ENCODE measurements around the gene ABCB9.
"Not testable (repeated sequence)": the region's sequence is repeated elsewhere in the genome, so short reads cannot be mapped to it uniquely, and the experiment has no call there.

The ABCB9 gene

GRCh38 chr12:122961531-122962329 lies 4.5 kb downstream of the ABCB9 start:
- no peak for DNase-seq

GRCh38 chr12:122960193-122960569 lies 6.1 kb downstream of the ABCB9 start:
- DNase-seq, result no peak

GRCh38 chr12:122959566-122960192 lies 6.6 kb downstream of the ABCB9 start:
- DNase-seq, result no peak

GRCh38 chr12:122958198-122958888 lies 7.9 kb downstream of the ABCB9 start:
- DNase-seq, result no peak

GRCh38 chr12:122956035-122956434 lies 10.2 kb downstream of the ABCB9 start:
- DNase-seq, result no peak

- DNase-seq, result no peak
These were observed 11.1 kb downstream of the ABCB9 start for GRCh38 chr12:122955156-122955555.

GRCh38 chr12:122951979-122952892 lies 14.0 kb downstream of the ABCB9 start:
- DNase-seq, result peak; percentile 32

GRCh38 chr12:122951406-122951805 lies 14.9 kb downstream of the ABCB9 start:
- DNase-seq, result no peak

GRCh38 chr12:122949816-122950675 lies 16.2 kb downstream of the ABCB9 start:
- DNase-seq, result no peak

GRCh38 chr12:122949405-122949804 lies 16.9 kb downstream of the ABCB9 start:
- DNase-seq, result no peak

- no peak for DNase-seq
These were observed 17.7 kb downstream of the ABCB9 start for GRCh38 chr12:122948605-122949004.

GRCh38 chr12:122947352-122947792 lies 18.9 kb downstream of the ABCB9 start:
- no peak for DNase-seq

- no peak for DNase-seq
These were observed 19.4 kb downstream of the ABCB9 start for GRCh38 chr12:122946690-122947341.

- DNase-seq, result no peak
These were observed 21.4 kb downstream of the ABCB9 start for GRCh38 chr12:122944605-122945592.

- no peak for DNase-seq
These were observed 23.1 kb downstream of the ABCB9 start for GRCh38 chr12:122943196-122943595.

- DNase-seq, result no peak
These were observed 23.6 kb downstream of the ABCB9 start for GRCh38 chr12:122942637-122943036.

GRCh38 chr12:122941351-122941750 lies 24.9 kb downstream of the ABCB9 start:
- not testable (repeated sequence) for DNase-seq

- DNase-seq, result no peak
These were observed 27.1 kb downstream of the ABCB9 start for GRCh38 chr12:122939125-122939524.

- no peak for DNase-seq
These were observed 28.6 kb downstream of the ABCB9 start for GRCh38 chr12:122937622-122938091.

- DNase-seq, result no peak
These were observed 30.9 kb downstream of the ABCB9 start for GRCh38 chr12:122935318-122935717.

Data from NCI-H1694 (cell line).